Epithelial cell of proximal tubule (primary cell): ENCODE results near the gene NBEAL1. TPM values are rescaled to one million over a fixed set of nuclear protein-coding genes. Genes with fewer than 3 reads are reported as not detected.

Experiments used
- DNase-seq: peaks from one replicate; pipeline ENCODE4 v3.0.0-alpha.2; 2011; ENCODE audit warnings: low read depth
- H3K4me3 ChIP-seq: 2 replicates; pipeline ENCODE4 v1.5.1; 2011; ENCODE audit warnings: low read depth, mild to moderate bottlenecking, low read length
- total RNA-seq: library from RNA; depleted of rRNA; stranded (reverse); fragments of >200 nt; gene quantifications from 2 replicates; pipeline ENCODE4 v1.2.3, GENCODE V29; 2015
- TF ChIP-seq, protein P1 (sequence below): conservative IDR thresholded peaks from 2 replicates; pipeline ENCODE4 v1.5.1; 2012; ENCODE audit warnings: low read depth, mild to moderate bottlenecking, low read length

Gene NBEAL1
- total RNA-seq, 1 donor from 2014 or later: 11.5 TPM

DNA sequence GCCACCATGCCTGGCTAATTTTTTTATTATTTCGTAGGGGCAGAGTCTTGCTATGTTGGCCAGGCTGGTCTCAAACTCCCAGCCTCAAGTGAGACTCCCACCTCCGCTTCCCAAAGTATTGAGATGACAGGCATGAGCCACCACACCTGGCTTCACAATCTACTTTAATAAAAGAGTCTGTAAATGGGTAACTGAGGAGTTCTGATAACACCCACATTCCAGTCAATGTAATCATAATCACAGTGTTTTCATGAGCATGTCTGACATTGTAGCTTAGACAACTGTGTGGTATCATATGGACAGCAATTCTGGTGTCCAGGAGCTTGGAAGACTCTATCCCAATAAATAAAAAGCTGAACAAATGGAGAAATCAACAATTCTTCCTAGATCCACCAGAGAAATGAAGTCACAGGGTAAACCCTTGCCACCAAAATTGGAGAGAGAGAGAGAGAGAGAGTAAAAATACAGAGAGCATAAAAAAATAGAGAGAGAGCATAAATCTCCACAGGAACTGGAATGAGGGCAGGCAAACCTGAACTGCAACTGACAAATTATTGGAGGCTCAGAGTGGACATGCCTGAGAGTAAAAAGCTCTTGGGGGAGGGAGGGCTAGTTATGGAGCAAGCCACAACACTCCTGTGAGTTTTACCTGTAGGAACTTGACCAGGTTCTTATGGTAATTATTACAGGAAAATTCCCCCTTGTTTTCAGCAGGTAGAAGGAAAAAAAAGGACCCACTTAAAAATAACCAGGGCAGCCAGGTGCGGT is 12.4 kb upstream of the NBEAL1 start:
- H3K4me3 ChIP-seq: no peak overlapping the region
- DNase-seq: no peak
- TF ChIP-seq, protein P1, sequence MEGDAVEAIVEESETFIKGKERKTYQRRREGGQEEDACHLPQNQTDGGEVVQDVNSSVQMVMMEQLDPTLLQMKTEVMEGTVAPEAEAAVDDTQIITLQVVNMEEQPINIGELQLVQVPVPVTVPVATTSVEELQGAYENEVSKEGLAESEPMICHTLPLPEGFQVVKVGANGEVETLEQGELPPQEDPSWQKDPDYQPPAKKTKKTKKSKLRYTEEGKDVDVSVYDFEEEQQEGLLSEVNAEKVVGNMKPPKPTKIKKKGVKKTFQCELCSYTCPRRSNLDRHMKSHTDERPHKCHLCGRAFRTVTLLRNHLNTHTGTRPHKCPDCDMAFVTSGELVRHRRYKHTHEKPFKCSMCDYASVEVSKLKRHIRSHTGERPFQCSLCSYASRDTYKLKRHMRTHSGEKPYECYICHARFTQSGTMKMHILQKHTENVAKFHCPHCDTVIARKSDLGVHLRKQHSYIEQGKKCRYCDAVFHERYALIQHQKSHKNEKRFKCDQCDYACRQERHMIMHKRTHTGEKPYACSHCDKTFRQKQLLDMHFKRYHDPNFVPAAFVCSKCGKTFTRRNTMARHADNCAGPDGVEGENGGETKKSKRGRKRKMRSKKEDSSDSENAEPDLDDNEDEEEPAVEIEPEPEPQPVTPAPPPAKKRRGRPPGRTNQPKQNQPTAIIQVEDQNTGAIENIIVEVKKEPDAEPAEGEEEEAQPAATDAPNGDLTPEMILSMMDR: no peak

DNA sequence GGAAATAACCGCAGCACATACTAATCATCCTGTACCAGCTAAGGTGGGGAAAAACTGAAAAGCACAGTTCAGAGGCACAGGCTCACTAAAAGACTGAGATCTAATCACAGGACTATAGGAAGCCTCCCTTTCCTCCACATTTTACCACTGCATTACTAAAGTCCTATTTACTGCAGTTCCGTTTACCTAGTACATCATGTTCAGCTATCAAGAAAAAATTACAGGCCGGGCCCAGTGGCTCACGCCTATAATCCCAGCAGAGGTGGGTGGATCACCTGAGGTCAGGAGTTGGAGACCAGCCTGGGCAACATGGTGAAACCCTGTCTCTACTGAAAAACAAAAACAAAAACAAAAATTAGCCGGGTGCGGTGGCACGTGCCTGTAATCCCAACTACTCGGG is 11.0 kb upstream of the NBEAL1 start:
- no peak for DNase-seq
- H3K4me3 ChIP-seq: no peak overlapping the region
- TF ChIP-seq, protein P1: no peak

DNA sequence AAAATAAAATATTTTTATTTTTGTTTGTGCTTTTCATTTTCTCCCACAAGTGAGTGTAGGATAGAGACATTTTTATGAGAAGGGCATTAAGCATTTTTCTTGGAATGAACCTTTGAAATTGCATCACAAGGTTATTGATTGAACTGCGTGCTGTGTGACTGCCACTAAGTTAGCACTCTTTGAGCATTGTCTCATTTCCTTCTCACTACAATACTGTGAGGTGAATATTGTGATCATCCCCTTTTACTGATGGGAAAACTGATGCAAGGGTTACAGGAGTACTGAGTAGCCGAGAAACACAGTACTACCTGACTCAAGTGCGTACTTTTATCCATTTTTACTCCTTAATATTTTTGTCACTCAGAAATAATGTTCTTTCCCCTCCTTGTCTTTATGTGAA is 2.0 kb downstream of the NBEAL1 start:
- H3K4me3 ChIP-seq: peak overlapping the region; percentile 68
- TF ChIP-seq, protein P1: no peak
- no peak for DNase-seq

DNA sequence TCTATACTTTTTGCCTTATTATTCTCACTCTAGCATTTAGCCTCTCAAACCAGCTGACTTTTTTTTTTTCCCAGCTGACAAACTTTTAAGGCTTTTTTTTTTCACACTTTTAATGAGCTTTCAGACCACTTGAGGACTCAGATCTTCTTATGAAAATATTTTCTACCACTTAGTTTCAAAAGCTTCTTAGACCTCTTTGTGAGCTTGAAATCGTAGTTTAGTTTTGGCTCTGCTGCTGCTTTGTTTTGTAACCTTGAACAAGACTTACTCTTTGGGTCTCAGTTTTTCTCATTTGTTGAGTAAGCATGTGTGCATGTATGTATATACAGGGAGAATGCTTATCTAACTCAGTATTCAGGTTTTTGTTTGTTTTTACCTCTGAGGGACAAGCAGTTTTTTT is 3.5 kb downstream of the NBEAL1 start:
- peak overlapping the region; percentile 51 for H3K4me3 ChIP-seq
- DNase-seq: no peak
- TF ChIP-seq, protein P1: no peak

DNA sequence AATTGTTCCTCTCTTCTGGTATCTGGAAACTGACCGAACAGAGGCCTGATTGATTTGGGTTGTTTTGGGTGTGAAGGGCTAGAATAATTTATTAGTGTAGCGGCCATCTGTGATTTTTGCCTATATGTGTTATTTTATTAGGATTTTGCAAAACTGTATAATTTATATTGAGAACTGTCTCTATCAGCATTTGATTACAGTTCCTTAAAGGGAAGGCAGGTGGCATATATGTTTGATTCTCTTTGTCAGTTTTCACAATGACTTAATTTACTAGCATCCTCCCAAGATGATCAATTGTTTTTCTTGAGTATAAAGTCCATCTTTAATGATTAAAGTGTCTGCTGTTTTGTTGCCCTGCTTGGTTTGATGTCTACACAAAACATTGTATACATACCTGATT is 4.5 kb downstream of the NBEAL1 start:
- TF ChIP-seq, protein P1: no peak
- H3K4me3 ChIP-seq: peak overlapping the region; percentile 51
- DNase-seq: no peak

DNA sequence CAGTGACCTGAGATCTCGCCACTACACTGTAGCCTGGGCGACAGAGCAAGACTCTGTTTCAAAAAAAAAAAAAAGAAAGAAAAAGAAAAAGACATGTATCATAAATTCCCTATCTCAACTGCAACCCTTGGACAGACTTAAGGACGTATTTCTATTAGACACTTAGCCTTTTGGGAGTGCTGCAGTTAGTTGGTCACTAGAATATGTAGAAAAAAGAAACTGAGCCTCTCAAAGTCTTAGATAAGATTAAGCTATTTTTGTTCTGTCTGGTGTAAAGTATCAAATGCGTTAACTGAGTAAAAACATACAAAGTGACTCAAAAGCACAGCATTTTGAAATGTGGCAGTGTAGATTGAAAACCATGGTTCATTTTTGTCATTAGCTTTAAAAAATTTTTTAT is 7.3 kb downstream of the NBEAL1 start:
- DNase-seq: no peak
- H3K4me3 ChIP-seq: no peak overlapping the region
- TF ChIP-seq, protein P1: no peak

DNA sequence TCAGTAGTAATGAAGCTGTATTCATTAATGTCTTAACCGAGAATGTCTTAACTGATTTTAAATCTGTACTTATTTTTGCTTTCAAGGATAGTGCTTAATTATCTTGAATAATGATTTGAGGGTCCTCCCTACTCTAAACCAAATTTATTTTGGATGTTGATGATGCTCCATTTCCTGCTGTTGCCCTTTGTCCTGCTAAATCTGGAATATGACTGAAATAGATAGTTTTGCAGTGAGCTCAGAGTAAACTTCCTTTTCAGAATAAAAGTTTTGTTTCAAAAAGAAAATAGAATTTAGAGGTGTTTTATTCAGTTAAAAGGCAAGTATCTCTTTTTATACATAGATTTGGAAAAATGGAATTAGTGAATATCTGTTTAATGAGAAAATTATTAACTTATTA is 8.1 kb downstream of the NBEAL1 start:
- H3K4me3 ChIP-seq: no peak overlapping the region
- no peak for DNase-seq
- TF ChIP-seq, protein P1: no peak
